BE2C (cell line): ENCODE results near the gene INAFM2.

ENCODE experiments used
- DNase-seq: peaks from one replicate; pipeline ENCODE4 v3.0.0-alpha.2; 2020
- H3K27me3 ChIP-seq: fragments of 250-450 bp; sonication (Bioruptor Pico); 2 replicates; pipeline ENCODE4 v1.5.1; 2020; ENCODE audit warnings: mild to moderate bottlenecking
- H3K36me3 ChIP-seq: fragments of 250-450 bp; sonication (Bioruptor Pico); 2 replicates; pipeline ENCODE4 v1.5.1; 2020; ENCODE audit warnings: mild to moderate bottlenecking
- H3K4me1 ChIP-seq: fragments of 250-450 bp; sonication (Bioruptor Pico); 2 replicates; pipeline ENCODE4 v1.5.1; 2020
- H3K4me3 ChIP-seq: 2 replicates; pipeline ENCODE4 v1.5.1; 2011; ENCODE audit warnings: low read depth, low read length
- H3K9me3 ChIP-seq: fragments of 250-450 bp; sonication (Bioruptor Pico); 2 replicates; pipeline ENCODE4 v1.5.1; 2020
- TF ChIP-seq, protein P1 (sequence below): IDR thresholded peaks from 2 replicates; pipeline ENCODE4 v1.5.1; 2012; ENCODE audit warnings: mild to moderate bottlenecking, low read depth, low read length

INAFM2 gene

DNA sequence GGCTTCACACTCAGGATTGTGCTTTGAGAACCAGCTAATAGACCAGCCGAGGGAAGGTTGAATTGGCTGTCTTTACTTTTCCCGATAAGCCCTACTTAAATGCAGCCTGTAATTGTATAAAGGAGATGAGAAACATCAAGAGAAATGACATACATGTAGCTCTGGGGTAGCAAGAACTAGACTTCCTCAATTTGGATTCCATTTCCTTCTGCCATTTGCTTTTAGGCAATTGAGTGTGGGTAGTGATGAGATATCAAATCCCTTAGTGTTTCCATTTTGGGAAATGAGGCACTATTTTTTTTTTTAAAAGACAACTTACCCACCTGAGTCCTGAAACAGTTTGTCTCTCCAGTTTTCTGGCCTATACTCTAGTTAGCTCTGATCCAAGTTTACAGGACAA is 2.2 kb downstream of the INAFM2 start:
- no peak for DNase-seq
- peaks cover 6% of the 10 kb centered on the region for H3K4me1 ChIP-seq
- no peaks in the 10 kb centered on the region for H3K27me3 ChIP-seq
- H3K4me3 ChIP-seq, result no peak overlapping the region; the same call in 1 of the 2 replicates
- TF ChIP-seq, protein P1, sequence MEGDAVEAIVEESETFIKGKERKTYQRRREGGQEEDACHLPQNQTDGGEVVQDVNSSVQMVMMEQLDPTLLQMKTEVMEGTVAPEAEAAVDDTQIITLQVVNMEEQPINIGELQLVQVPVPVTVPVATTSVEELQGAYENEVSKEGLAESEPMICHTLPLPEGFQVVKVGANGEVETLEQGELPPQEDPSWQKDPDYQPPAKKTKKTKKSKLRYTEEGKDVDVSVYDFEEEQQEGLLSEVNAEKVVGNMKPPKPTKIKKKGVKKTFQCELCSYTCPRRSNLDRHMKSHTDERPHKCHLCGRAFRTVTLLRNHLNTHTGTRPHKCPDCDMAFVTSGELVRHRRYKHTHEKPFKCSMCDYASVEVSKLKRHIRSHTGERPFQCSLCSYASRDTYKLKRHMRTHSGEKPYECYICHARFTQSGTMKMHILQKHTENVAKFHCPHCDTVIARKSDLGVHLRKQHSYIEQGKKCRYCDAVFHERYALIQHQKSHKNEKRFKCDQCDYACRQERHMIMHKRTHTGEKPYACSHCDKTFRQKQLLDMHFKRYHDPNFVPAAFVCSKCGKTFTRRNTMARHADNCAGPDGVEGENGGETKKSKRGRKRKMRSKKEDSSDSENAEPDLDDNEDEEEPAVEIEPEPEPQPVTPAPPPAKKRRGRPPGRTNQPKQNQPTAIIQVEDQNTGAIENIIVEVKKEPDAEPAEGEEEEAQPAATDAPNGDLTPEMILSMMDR, result no peak
- peaks cover 5% of the 10 kb centered on the region; the same call in 1 of the 2 replicates for H3K36me3 ChIP-seq
- H3K9me3 ChIP-seq, result no peaks in the 10 kb centered on the region

- Histone ChIP-seq H3K27me3 (no peaks in the 10 kb centered on the region), H3K9me3 (no peaks in the 10 kb centered on the region), H3K36me3 (peaks cover 5% of the 10 kb centered on the region; the same call in 1 of the 2 replicates), H3K4me1 (peaks cover 2% of the 10 kb centered on the region), H3K4me3 (no peak overlapping the region)
- no peak for DNase-seq
- TF ChIP-seq, protein P1, result no peak
These were observed 4.0 kb downstream of the INAFM2 start for GRCh38 chr15:40327457-40327856.

- no peak overlapping the region for H3K4me3 ChIP-seq
- H3K36me3 ChIP-seq, result peaks cover 5% of the 10 kb centered on the region; the same call in 1 of the 2 replicates
- H3K4me1 ChIP-seq, result no peaks in the 10 kb centered on the region; the same call in none of the 2 replicates
- no peaks in the 10 kb centered on the region for H3K9me3 ChIP-seq
- TF ChIP-seq, protein P1, result no peak
- no peak for DNase-seq
- H3K27me3 ChIP-seq, result no peaks in the 10 kb centered on the region
These were observed 4.7 kb downstream of the INAFM2 start for GRCh38 chr15:40328176-40328575.

DNA sequence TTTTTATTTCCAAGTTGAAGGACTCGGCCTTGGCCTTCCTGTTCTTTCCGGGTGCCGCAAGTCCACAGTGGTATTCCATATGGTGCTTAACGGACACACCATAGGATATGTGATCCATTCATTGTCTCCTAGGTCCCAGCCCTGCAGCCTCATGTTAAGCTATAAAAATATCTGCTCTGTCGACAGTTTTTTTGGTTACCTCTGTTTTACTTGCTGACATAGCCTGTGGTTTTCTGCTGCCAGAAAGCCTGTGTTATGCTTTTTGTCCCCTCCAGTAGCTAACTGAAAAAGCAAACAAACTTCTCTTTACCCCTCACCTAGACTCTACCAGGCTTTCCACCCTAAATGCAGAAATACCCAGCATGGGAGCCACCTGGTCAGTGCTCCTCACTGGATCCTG is 5.3 kb downstream of the INAFM2 start:
- Histone ChIP-seq H3K36me3 (peaks cover 5% of the 10 kb centered on the region; the same call in 1 of the 2 replicates), H3K27me3 (no peaks in the 10 kb centered on the region), H3K4me1 (peaks cover 2% of the 10 kb centered on the region), H3K4me3 (no peak overlapping the region), H3K9me3 (no peaks in the 10 kb centered on the region)
- no peak for DNase-seq
- TF ChIP-seq, protein P1, result no peak

GRCh38 chr15:40329804-40330203 is 6.3 kb downstream of the INAFM2 start:
- Histone ChIP-seq H3K9me3 (no peaks in the 10 kb centered on the region), H3K36me3 (peaks cover 5% of the 10 kb centered on the region; the same call in 1 of the 2 replicates), H3K4me3 (no peak overlapping the region), H3K4me1 (peaks cover 13% of the 10 kb centered on the region), H3K27me3 (no peaks in the 10 kb centered on the region)
- TF ChIP-seq, protein P1, result no peak
- no peak for DNase-seq

DNA sequence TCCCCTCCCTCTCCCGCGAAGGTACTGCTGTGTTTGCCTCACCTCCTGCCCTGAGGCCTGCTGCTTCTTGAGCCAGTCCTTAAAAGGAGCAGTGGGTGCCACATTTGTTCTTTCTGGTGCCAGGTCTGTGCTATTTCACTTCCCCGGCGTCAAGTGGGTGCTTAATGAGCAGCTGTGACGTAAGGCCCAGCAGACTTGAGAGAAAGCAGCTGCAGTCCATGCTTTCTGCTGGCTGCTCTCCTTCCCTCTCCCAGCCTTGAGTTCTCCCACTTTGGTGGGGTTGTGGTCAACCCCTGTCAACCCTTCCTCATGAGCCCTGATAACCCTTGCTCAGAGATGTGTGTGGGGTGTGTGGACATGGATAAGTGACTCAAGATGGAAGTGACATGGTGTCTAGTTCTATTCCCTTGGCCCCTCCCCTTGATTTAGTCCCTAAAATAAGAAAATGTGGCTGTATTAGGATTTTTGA is 6.9 kb downstream of the INAFM2 start:
- DNase-seq, result no peak
- Histone ChIP-seq H3K9me3 (no peaks in the 10 kb centered on the region), H3K36me3 (peaks cover 5% of the 10 kb centered on the region; the same call in 1 of the 2 replicates), H3K27me3 (no peaks in the 10 kb centered on the region), H3K4me3 (no peak overlapping the region), H3K4me1 (peaks cover 19% of the 10 kb centered on the region)
- TF ChIP-seq, protein P1, result no peak
